Lower lobe of right lung (tissue), 2 donors: ENCODE measurements around the gene COPS8. TPM values are rescaled to one million over a fixed set of nuclear protein-coding genes. Genes with fewer than 3 reads are reported as not detected.

Source experiments
- ATAC-seq, 2 donors: fragments of 200-7000 bp; cut with Tn5 transposase; one replicate each; pipeline ENCODE4 v1.9.1; 2020 to 2022; ENCODE audit warnings: mild to moderate bottlenecking in 2 of 2, moderate library complexity in 2 of 2
- DNase-seq: peaks from one replicate; pipeline ENCODE4 v3.0.0-alpha.2; 2020
- H3K27ac ChIP-seq: fragments of 200-600 bp; one replicate; pipeline ENCODE4 v1.8.0; 2022
- H3K27me3 ChIP-seq: fragments of 200-600 bp; one replicate; pipeline ENCODE4 v1.8.0; 2022; ENCODE audit warnings: low read depth
- H3K36me3 ChIP-seq: fragments of 200-600 bp; one replicate; pipeline ENCODE4 v1.8.0; 2022; ENCODE audit warnings: mild to moderate bottlenecking
- H3K4me1 ChIP-seq: fragments of 200-600 bp; one replicate; pipeline ENCODE4 v1.8.0; 2022
- H3K4me3 ChIP-seq: fragments of 200-600 bp; one replicate; pipeline ENCODE4 v1.8.0; 2022; ENCODE audit warnings: mild to moderate bottlenecking
- H3K9me3 ChIP-seq: fragments of 200-600 bp; one replicate; pipeline ENCODE4 v1.8.0; 2022
- intact Hi-C: fragments of 100-400 bp; cut with DNase I; formaldehyde crosslinking; loops from one replicate; pipeline ENCODE4 v1.11.0; 2022
- total RNA-seq: library from RNA; stranded (reverse); fragmentation: NEBNext Ultra II Directional; extraction: Animal tissue kit (Norgen Biotek cat#: 25700); gene quantifications from one replicate; pipeline ENCODE4 v1.2.1, GENCODE V29; 2021
- TF ChIP-seq, protein P1 (sequence below): fragments of 200-600 bp; IDR thresholded peaks from one replicate; pipeline ENCODE4 v1.8.0; 2022; ENCODE audit warnings: antibody characterized with exemption, mild to moderate bottlenecking
- donor health status: DM: no; HTN: yes; CAD: no; lungs with severe emphysema.

Gene COPS8
- total RNA-seq, 1 donor from 2014 or later = 31.8 TPM

- Histone ChIP-seq H3K4me3 (no peak overlapping the region), H3K27ac (no peak overlapping the region), H3K27me3 (no peaks in the 10 kb centered on the region), H3K36me3 (no peaks in the 10 kb centered on the region), H3K4me1 (peaks cover 2% of the 10 kb centered on the region), H3K9me3 (no peaks in the 10 kb centered on the region)
- TF ChIP-seq, protein P1, sequence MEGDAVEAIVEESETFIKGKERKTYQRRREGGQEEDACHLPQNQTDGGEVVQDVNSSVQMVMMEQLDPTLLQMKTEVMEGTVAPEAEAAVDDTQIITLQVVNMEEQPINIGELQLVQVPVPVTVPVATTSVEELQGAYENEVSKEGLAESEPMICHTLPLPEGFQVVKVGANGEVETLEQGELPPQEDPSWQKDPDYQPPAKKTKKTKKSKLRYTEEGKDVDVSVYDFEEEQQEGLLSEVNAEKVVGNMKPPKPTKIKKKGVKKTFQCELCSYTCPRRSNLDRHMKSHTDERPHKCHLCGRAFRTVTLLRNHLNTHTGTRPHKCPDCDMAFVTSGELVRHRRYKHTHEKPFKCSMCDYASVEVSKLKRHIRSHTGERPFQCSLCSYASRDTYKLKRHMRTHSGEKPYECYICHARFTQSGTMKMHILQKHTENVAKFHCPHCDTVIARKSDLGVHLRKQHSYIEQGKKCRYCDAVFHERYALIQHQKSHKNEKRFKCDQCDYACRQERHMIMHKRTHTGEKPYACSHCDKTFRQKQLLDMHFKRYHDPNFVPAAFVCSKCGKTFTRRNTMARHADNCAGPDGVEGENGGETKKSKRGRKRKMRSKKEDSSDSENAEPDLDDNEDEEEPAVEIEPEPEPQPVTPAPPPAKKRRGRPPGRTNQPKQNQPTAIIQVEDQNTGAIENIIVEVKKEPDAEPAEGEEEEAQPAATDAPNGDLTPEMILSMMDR = peak; percentile 74
- intact Hi-C loops = no loop called here
- peak; percentile 71 for DNase-seq
- peak; percentile 84 to 92 for ATAC-seq
Measured at GRCh38 chr2:237122214-237122666, 36.6 kb downstream of the COPS8 start.

DNA sequence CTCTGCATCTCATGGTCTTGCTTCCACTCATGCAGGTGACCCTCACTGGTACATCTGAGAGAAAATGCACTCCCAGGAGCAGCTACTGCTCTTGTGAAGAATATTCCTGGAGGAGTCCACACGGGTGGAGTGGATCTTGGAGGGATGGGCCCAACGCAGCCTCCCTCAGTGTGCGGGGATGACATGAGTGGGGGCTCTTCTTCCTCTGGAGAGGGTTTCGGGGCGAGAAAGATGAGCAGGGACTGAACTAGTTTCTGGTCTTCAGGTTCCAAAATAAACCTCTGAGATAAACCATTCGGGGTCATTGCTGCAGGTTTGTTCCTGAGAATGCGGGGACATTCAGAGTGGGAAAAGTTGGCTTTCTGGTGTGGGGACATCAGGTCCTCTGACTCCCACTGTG lies 39.1 kb downstream of the COPS8 start:
- Histone ChIP-seq H3K27me3 (no peaks in the 10 kb centered on the region), H3K4me3 (no peak overlapping the region), H3K9me3 (no peaks in the 10 kb centered on the region), H3K27ac (no peak overlapping the region), H3K4me1 (peaks cover 16% of the 10 kb centered on the region), H3K36me3 (no peaks in the 10 kb centered on the region)
- DNase-seq = no peak
- TF ChIP-seq, protein P1 = no peak
- ATAC-seq = no peak
- intact Hi-C loops = no loop called here

- intact Hi-C loops = no loop called here
- DNase-seq (no peak), ATAC-seq (no peak)
- no peaks in the 10 kb centered on the region for H3K27me3 ChIP-seq
- no peaks in the 10 kb centered on the region for H3K9me3 ChIP-seq
- no peak overlapping the region for H3K4me3 ChIP-seq
- TF ChIP-seq, protein P1 = no peak
- H3K36me3 ChIP-seq = no peaks in the 10 kb centered on the region
- H3K27ac ChIP-seq = peak overlapping the region; percentile 36
- peaks cover 16% of the 10 kb centered on the region for H3K4me1 ChIP-seq
Measured at GRCh38 chr2:237125967-237126366, 40.3 kb downstream of the COPS8 start.

- Histone ChIP-seq H3K27ac (peak overlapping the region; percentile 36), H3K9me3 (no peaks in the 10 kb centered on the region), H3K27me3 (no peaks in the 10 kb centered on the region), H3K4me1 (peaks cover 16% of the 10 kb centered on the region), H3K36me3 (no peaks in the 10 kb centered on the region), H3K4me3 (no peak overlapping the region)
- ATAC-seq (no peak), DNase-seq (no peak)
- intact Hi-C loops = no loop called here
- TF ChIP-seq, protein P1 = no peak
Measured at GRCh38 chr2:237126519-237127174, 41.0 kb downstream of the COPS8 start.

DNA sequence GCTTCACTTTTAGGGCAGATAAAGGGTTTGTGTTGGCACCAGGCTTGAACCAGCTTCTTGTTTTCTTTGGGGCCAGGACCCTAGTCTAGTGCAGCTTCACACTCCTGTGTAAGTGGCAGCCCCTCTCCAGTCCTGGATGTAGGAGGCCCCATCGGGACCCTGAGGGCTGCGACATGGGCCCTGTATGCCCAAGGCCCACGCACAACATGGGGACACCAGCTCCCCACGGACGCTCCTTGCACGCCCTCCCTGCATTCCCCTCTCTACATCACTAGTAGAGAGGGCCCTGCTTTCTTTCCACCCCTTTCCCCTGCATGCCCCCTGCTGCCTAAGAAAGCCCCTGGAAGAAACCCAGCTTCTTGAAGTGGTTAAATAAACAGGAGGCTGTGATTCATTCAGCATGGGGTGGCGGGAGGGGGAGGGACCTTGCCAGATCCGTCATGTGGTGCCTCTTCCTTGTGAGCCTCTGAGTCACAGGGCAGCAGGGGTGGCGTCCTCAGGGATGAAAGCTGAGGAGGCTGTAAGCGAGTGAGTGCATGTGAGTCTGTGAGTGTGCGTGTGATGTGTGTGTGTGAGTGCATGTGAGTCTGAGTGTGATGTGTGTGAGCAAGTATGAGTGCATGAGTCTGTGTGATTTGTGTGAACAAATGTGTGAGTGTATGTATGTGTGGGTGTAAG lies 42.5 kb downstream of the COPS8 start:
- no peaks in the 10 kb centered on the region for H3K9me3 ChIP-seq
- no peaks in the 10 kb centered on the region for H3K27me3 ChIP-seq
- DNase-seq (peak; percentile 84), ATAC-seq (peak; percentile 92 to 95)
- intact Hi-C loops = no loop called here
- H3K4me1 ChIP-seq = peaks cover 16% of the 10 kb centered on the region
- TF ChIP-seq, protein P1 = no peak
- no peak overlapping the region for H3K4me3 ChIP-seq
- peak overlapping the region; percentile 31 for H3K27ac ChIP-seq
- H3K36me3 ChIP-seq = no peaks in the 10 kb centered on the region
